Measurements from ENCODE around the gene CLK3. TPM values are rescaled to one million over a fixed set of nuclear protein-coding genes. Genes with fewer than 3 reads are reported as not detected.

CLK3 gene
- polyA plus RNA-seq, 1 of the 3 experiments (the other 2 are of a cell fraction) = 67.7 TPM

- TF ChIP-seq MAX (IDR thresholded peaks at IDR 0.05; ENCODE audit: low read depth) = no peak
Measured at GRCh38 chr15:74611341-74611740, 4.3 kb upstream of the CLK3 start (continued).

- CTCF ChIA-PET = interaction anchor here (0.8 to 2.7 kb wide), 5 partner anchors 10 to 237 kb away, joined by 3 to 11 read pairs (median 4); no protein-coding TSS in a partner anchor
Measured at GRCh38 chr15:74611834-74612233, 3.8 kb upstream of the CLK3 start.

More at GRCh38 chr15:74611834-74612233, 3.8 kb upstream of the CLK3 start:
- H3K4me1 ChIP-seq (ENCODE audit: control insufficient read depth in 1 of 2, insufficient read depth in 2 of 2, low read depth in 1 of 2, low read length in 1 of 2) = peaks cover 0 to 39% of the 10 kb centered on the region in 2 experiments; a peak in 2 of 4 replicates
- WGBS (ENCODE audit: low lambda C conversion rate) = 88% methylated on average over 2 of the region's 6 CpGs
- peaks cover 9% of the 10 kb centered on the region for H4K20me1 ChIP-seq (ENCODE audit: insufficient read depth)
- no peak for DNase-seq
- no peaks in the 10 kb centered on the region for H3K9me2 ChIP-seq
- POLR2A ChIA-PET = interaction anchor here (0.5 to 1.1 kb wide), 2 partner anchors 14 to 346 kb away, joined by 3 to 6 read pairs; no protein-coding TSS in a partner anchor
- no peaks in the 10 kb centered on the region for H3K9me3 ChIP-seq
- H3K27ac ChIP-seq (ENCODE audit: low read depth in 2 of 2, low read length in 1 of 2) = no peak overlapping the region
- H3F3A ChIP-seq (replicated peaks; ENCODE audit: insufficient read depth) = peaks cover 11% of the 10 kb centered on the region
- no peak overlapping the region for H3K4me3 ChIP-seq (ENCODE audit: low read depth in 2 of 2, low read length in 1 of 2)
- H3K79me2 ChIP-seq (ENCODE audit: insufficient read depth) = peaks cover 21% of the 10 kb centered on the region
- H2AFZ ChIP-seq (ENCODE audit: low read depth) = no peak overlapping the region
- no peaks in the 10 kb centered on the region for H3K36me3 ChIP-seq (replicated peaks in 1 of 2; ENCODE audit: control insufficient read depth in 1 of 2, insufficient read depth in 2 of 2, low read length in 1 of 2)
- no peak overlapping the region for H3K9ac ChIP-seq
- TF ChIP-seq CHD2 (IDR thresholded peaks at IDR 0.05; ENCODE audit: low read length, partially characterized antibody) = no peak
- TF ChIP-seq, protein P1, sequence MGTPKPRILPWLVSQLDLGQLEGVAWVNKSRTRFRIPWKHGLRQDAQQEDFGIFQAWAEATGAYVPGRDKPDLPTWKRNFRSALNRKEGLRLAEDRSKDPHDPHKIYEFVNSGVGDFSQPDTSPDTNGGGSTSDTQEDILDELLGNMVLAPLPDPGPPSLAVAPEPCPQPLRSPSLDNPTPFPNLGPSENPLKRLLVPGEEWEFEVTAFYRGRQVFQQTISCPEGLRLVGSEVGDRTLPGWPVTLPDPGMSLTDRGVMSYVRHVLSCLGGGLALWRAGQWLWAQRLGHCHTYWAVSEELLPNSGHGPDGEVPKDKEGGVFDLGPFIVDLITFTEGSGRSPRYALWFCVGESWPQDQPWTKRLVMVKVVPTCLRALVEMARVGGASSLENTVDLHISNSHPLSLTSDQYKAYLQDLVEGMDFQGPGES (IDR thresholded peaks at IDR 0.05; ENCODE audit: low read depth, low read length) = no peak
- no peak for TF ChIP-seq ELF1 (IDR thresholded peaks at IDR 0.05)
- TF ChIP-seq NRF1 (IDR thresholded peaks at IDR 0.05; ENCODE audit: low read depth, low read length) = no peak
- no peak for TF ChIP-seq RFX5 (IDR thresholded peaks at IDR 0.05; ENCODE audit: low read length)
- no peak for TF ChIP-seq GABPA (IDR thresholded peaks at IDR 0.05; ENCODE audit: low read depth)
- TF ChIP-seq, protein P2, sequence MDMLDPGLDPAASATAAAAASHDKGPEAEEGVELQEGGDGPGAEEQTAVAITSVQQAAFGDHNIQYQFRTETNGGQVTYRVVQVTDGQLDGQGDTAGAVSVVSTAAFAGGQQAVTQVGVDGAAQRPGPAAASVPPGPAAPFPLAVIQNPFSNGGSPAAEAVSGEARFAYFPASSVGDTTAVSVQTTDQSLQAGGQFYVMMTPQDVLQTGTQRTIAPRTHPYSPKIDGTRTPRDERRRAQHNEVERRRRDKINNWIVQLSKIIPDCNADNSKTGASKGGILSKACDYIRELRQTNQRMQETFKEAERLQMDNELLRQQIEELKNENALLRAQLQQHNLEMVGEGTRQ (IDR thresholded peaks at IDR 0.05; ENCODE audit: borderline replicate concordance, low read depth, low read length) = no peak
- no peak for TF ChIP-seq JUND (IDR thresholded peaks at IDR 0.05)
- TF ChIP-seq NFIC (IDR thresholded peaks at IDR 0.05; ENCODE audit: borderline replicate concordance) = no peak
- no peak for TF ChIP-seq MXI1 (IDR thresholded peaks at IDR 0.05; ENCODE audit: low read depth, low read length)
- no peak for TF ChIP-seq SIN3A (IDR thresholded peaks at IDR 0.05; ENCODE audit: borderline replicate concordance, low read depth, low read length)
- no peak for TF ChIP-seq ZBTB33 (IDR thresholded peaks at IDR 0.05; ENCODE audit: borderline replicate concordance, low read depth)
- no peak for TF ChIP-seq REST (IDR thresholded peaks at IDR 0.05; ENCODE audit: low read depth, low read length)
- no peaks in the 10 kb centered on the region for H3K27me3 ChIP-seq (ENCODE audit: insufficient read depth)
- no peak overlapping the region for H3K4me2 ChIP-seq

Measured in SK-N-SH (cell line).